Kidney (tissue), 14 donors: ENCODE measurements around the gene GIPC1. TPM values are rescaled to one million over a fixed set of nuclear protein-coding genes. Genes with fewer than 3 reads are reported as not detected.

Experiments used
- DNase-seq, 5 donors: peaks; one replicate each; pipeline ENCODE4 v3.0.0-alpha.2; 2013 to 2020
- FAIRE-seq: peaks from 2 replicates; lab custom pipeline; 2012; peaks lifted over from hg19 to GRCh38; lab: Jason Lieb, UNC
- H3K27ac ChIP-seq, 2 donors: one replicate each; pipeline ENCODE4 v1.7.0; 2013; ENCODE audit warnings: low read depth in 2 of 2, low read length in 2 of 2, inconsistent platforms in 1 of 2
- H3K27me3 ChIP-seq: one replicate; pipeline ENCODE4 v1.7.1; 2013; ENCODE audit warnings: low read length, inconsistent platforms; ENCODE audit not compliant: control insufficient read depth, insufficient read depth
- H3K36me3 ChIP-seq, 3 donors: one replicate each; pipeline versions ENCODE4 v1.7.0 to v1.7.1; 2013; ENCODE audit warnings: low read length in 3 of 3, control low read depth in 1 of 3, inconsistent platforms in 1 of 3; ENCODE audit not compliant: insufficient read depth in 3 of 3, control insufficient read depth in 2 of 3
- H3K4me1 ChIP-seq, 3 donors: one replicate each; pipeline versions ENCODE4 v1.7.0 to v1.7.1; 2013; ENCODE audit warnings: low read length in 3 of 3, inconsistent platforms in 1 of 3, low read depth in 1 of 3; ENCODE audit not compliant: control insufficient read depth in 2 of 3, insufficient read depth in 2 of 3
- H3K4me3 ChIP-seq, 3 donors: one replicate each; pipeline versions ENCODE4 v1.7.0 to v1.8.1; 2013; ENCODE audit warnings: low read length in 3 of 3, control low read depth in 1 of 3, inconsistent platforms in 1 of 3
- H3K9ac ChIP-seq, 3 donors: one replicate each; pipeline versions ENCODE4 v1.7.0 to v1.7.1; 2013; ENCODE audit warnings: low read length in 3 of 3, control low read depth in 1 of 3, inconsistent platforms in 1 of 3
- H3K9me3 ChIP-seq, 3 donors: one replicate each; pipeline versions ENCODE4 v1.7.0 to v1.7.1; 2013; ENCODE audit warnings: low read length in 3 of 3, control low read depth in 1 of 3, inconsistent platforms in 1 of 3; ENCODE audit not compliant: control insufficient read depth in 2 of 3, insufficient read depth in 1 of 3
- intact Hi-C: fragments of 100-400 bp; cut with DNase I; formaldehyde crosslinking; loops from one replicate; pipeline ENCODE4 v1.11.1; 2022
- polyA plus RNA-seq: library from polyadenylated mRNA; stranded (reverse); fragments of 350-450 nt; fragmentation: Illumina TruSeq; extraction: RNeasy Lipid Tissue Mini Kit (QIAGEN cat#74804); gene quantifications from one replicate; pipeline ENCODE4 v1.2.3, GENCODE V29; 2014; ENCODE audit warnings: low read depth, low replicate concordance; ENCODE audit not compliant: insufficient read depth
- total RNA-seq: library from RNA; stranded (reverse); fragmentation: NEBNext Ultra II Directional; extraction: Animal tissue kit (Norgen Biotek cat#: 25700); gene quantifications from one replicate; pipeline ENCODE4 v1.2.1, GENCODE V29; 2021
- TF ChIP-seq, protein P1 (sequence below): IDR thresholded peaks from 3 replicates; pipeline ENCODE4 v1.5.1; 2012; ENCODE audit warnings: mild to moderate bottlenecking, moderate library complexity, borderline replicate concordance; ENCODE audit not compliant: insufficient read depth; ENCODE audit errors: extremely low read depth
- donor health status: control.
- donor health status: control.
- donor health status: control.
- donor health status: control.
- donor health status: control.
- donor health status: DM: yes; HTN: yes; CAD: no.
- donor health status: Normal renal cell carcinoma (clear cell type).

Gene GIPC1
- total and polyA plus RNA-seq, 2 donors from 2014 or later: 94.6 to 137 TPM

GRCh38 chr19:14517840-14518505, 22.0 kb upstream of the GIPC1 start, which contains the start of gene DNAJB1:
Gene DNAJB1 (minus strand): TSS chr19:14518397. CDS start chr19:14518349, 48 bp downstream.
- FAIRE-seq (no peak), DNase-seq (peak in 4 of 5 donors; percentile 66 to 95 (median 83))

DNA sequence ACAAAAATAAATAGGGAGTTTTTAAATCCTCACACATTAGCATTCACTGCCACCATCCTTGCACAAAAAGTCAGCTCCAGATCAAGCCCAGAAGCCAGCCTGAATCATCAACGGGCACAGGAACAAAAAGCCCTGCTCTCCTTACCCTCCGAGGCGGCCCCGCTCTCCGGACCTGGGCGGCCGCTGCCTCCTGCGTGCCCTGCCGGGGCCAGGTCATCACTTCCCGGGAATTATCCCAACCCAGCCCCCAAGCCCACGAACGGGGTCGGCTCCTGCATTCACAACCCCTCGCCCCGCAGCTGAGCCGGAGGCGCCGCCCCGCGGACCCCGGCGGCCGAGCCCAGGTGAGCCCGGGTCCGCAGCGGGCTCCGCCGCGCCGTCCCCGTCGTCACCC, 21.5 kb upstream of the GIPC1 start:
- Histone ChIP-seq H3K4me3 (peak overlapping the region; percentile 77 to 95 (median 86)), H3K4me1 (peaks cover 0 to 27% (median 22%) of the 10 kb centered on the region in 3 donors), H3K27me3 (no peaks in the 10 kb centered on the region), H3K27ac (peak overlapping the region; percentile 100), H3K36me3 (peaks cover 6 to 24% (median 22%) of the 10 kb centered on the region in 3 donors), H3K9me3 (no peaks in the 10 kb centered on the region), H3K9ac (peak overlapping the region; percentile 73 to 100 (median 96))
- TF ChIP-seq, protein P1, sequence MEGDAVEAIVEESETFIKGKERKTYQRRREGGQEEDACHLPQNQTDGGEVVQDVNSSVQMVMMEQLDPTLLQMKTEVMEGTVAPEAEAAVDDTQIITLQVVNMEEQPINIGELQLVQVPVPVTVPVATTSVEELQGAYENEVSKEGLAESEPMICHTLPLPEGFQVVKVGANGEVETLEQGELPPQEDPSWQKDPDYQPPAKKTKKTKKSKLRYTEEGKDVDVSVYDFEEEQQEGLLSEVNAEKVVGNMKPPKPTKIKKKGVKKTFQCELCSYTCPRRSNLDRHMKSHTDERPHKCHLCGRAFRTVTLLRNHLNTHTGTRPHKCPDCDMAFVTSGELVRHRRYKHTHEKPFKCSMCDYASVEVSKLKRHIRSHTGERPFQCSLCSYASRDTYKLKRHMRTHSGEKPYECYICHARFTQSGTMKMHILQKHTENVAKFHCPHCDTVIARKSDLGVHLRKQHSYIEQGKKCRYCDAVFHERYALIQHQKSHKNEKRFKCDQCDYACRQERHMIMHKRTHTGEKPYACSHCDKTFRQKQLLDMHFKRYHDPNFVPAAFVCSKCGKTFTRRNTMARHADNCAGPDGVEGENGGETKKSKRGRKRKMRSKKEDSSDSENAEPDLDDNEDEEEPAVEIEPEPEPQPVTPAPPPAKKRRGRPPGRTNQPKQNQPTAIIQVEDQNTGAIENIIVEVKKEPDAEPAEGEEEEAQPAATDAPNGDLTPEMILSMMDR: no peak
- no peak for FAIRE-seq
- intact Hi-C loops: no loop called here
- DNase-seq: no peak

More at GRCh38 chr19:14517840-14518505, 22.0 kb upstream of the GIPC1 start, which contains the start of gene DNAJB1:
- peak within 1 kb of the TSS; percentile 77 to 95 (median 86) for H3K4me3 ChIP-seq
- H3K27ac ChIP-seq: peak within 1 kb of the TSS; percentile 100
- TF ChIP-seq, protein P1: no peak
- H3K9ac ChIP-seq: peak within 1 kb of the TSS; percentile 73 to 100 (median 100)
- intact Hi-C loops: no loop called here
- no peaks in the 10 kb centered on the region for H3K27me3 ChIP-seq
- peaks cover 0 to 27% (median 22%) of the 10 kb centered on the region in 3 donors for H3K4me1 ChIP-seq
- no peaks in the 10 kb centered on the region for H3K9me3 ChIP-seq
- peaks cover 6 to 24% (median 22%) of the 10 kb centered on the region in 3 donors for H3K36me3 ChIP-seq

- Histone ChIP-seq H3K9me3 (no peaks in the 10 kb centered on the region), H3K36me3 (peaks cover 6 to 24% (median 22%) of the 10 kb centered on the region in 3 donors), H3K27ac (peak overlapping the region; percentile 100), H3K27me3 (no peaks in the 10 kb centered on the region), H3K4me3 (peak overlapping the region; percentile 77 to 95 (median 86)), H3K9ac (peak overlapping the region; percentile 73 to 100 (median 96)), H3K4me1 (peaks cover 0 to 27% (median 22%) of the 10 kb centered on the region in 3 donors)
- intact Hi-C loops: no loop called here
- no peak for DNase-seq
- TF ChIP-seq, protein P1: no peak
- FAIRE-seq: no peak
Observed at GRCh38 chr19:14516746-14517438, 21.0 kb upstream of the GIPC1 start.
